HepG2 (cell line): Measurements from ENCODE around the gene AP3D1. TPM values are rescaled to one million over a fixed set of nuclear protein-coding genes. Genes with fewer than 3 reads are reported as not detected.

Experiments
- ATAC-seq: fragments of 200-7000 bp; cut with Tn5 transposase; 3 replicates; pipeline ENCODE4 v1.9.1; 2020; ENCODE audit warnings: mild to moderate bottlenecking, moderate library complexity
- BruUV-seq: library from RNA; stranded (reverse); fragments of 400-500 nt; replicated peaks from 2 replicates; lab custom pipeline; 2021; lab: Mats Ljungman, UMichigan
- CTCF ChIA-PET: fragments of 300-600 bp; formaldehyde crosslinking; extraction: SDS; loops from one replicate; lab custom pipeline; 2021; ENCODE audit warnings: low total read pairs, inconsistent platforms, low intra/inter-chr PET ratio; lab: Yijun Ruan, JAX
- POLR2A ChIA-PET: fragments of 350-600 bp; sonication (Branson Sonifier 250); formaldehyde crosslinking; loops from one replicate; lab custom pipeline; 2020; ENCODE audit warnings: antibody characterized with exemption, inconsistent platforms; lab: Yijun Ruan, JAX
- DNase-seq: peaks from one replicate; pipeline ENCODE4 v3.0.0-alpha.2; 2015; ENCODE audit warnings: low spot score
- FAIRE-seq: peaks from 3 replicates; lab custom pipeline; 2011; peaks lifted over from hg19 to GRCh38; lab: Jason Lieb, UNC
- H2AFZ ChIP-seq: one replicate; pipeline ENCODE4 v1.6.1; 2011; ENCODE audit warnings: low read length, inconsistent platforms
- H3K27ac ChIP-seq: fragments of 300-600 bp; 3 replicates; pipeline ENCODE4 v1.8.0; 2011; ENCODE audit warnings: mixed run types, mild to moderate bottlenecking, mixed read lengths, low read length, inconsistent platforms; ENCODE audit not compliant: insufficient read depth; ENCODE audit errors: extremely low read length
- H3K27me3 ChIP-seq, 2 experiments: fragments of 200-600 bp in 1 of 2; 2 replicates in 1 of 2; 3 replicates in 1 of 2; pipeline versions ENCODE4 v1.6.0 to v1.8.0; 2011; ENCODE audit warnings: low read length in 2 of 2, mild to moderate bottlenecking in 2 of 2, moderate library complexity in 2 of 2, inconsistent platforms in 1 of 2; ENCODE audit not compliant: insufficient read depth in 2 of 2, control insufficient read depth in 1 of 2
- H3K36me3 ChIP-seq, 2 experiments: fragments of 200-600 bp in 1 of 2; replicated peaks in 1 of 2; 2 replicates in 1 of 2; 3 replicates in 1 of 2; pipeline versions ENCODE4 v1.5.1 to v1.8.0; 2011; ENCODE audit warnings: low read length in 2 of 2, inconsistent platforms in 1 of 2; ENCODE audit not compliant: insufficient read depth in 2 of 2, control insufficient read depth in 1 of 2
- H3K4me1 ChIP-seq: 2 replicates; pipeline ENCODE4 v1.5.1; 2012; ENCODE audit warnings: low read length, inconsistent platforms; ENCODE audit not compliant: insufficient read depth
- H3K4me2 ChIP-seq: 2 replicates; pipeline ENCODE4 v1.6.0; 2011; ENCODE audit warnings: low read depth, low read length, inconsistent platforms
- H3K4me3 ChIP-seq, 3 experiments: fragments of 200-600 bp in 1 of 3; sonication (generic), shearing (Covaris generic) in 1 of 3; replicated peaks in 1 of 3; 2 replicates each; pipeline ENCODE4 v1.5.1; 2011 to 2016; ENCODE audit warnings: low read length in 3 of 3, inconsistent platforms in 2 of 3, low read depth in 2 of 3, mild to moderate bottlenecking in 2 of 3, control low read depth in 1 of 3, mixed read lengths in 1 of 3; ENCODE audit not compliant: insufficient read depth in 1 of 3
- H3K79me2 ChIP-seq: one replicate; pipeline ENCODE4 v1.6.1; 2011; ENCODE audit warnings: low read length, inconsistent platforms; ENCODE audit not compliant: insufficient read depth
- H3K9ac ChIP-seq: 2 replicates; pipeline ENCODE4 v1.6.0; 2011; ENCODE audit warnings: mild to moderate bottlenecking, low read depth, low read length, inconsistent platforms; ENCODE audit not compliant: insufficient read depth
- H3K9me3 ChIP-seq: 2 replicates; pipeline ENCODE4 v1.5.1; 2012; ENCODE audit warnings: mild to moderate bottlenecking, low read length
- H4K20me1 ChIP-seq: 2 replicates; pipeline ENCODE4 v1.6.0; 2011; ENCODE audit warnings: inconsistent platforms, mild to moderate bottlenecking, low read length, moderate library complexity; ENCODE audit not compliant: insufficient read depth
- ATF6 ChIP-seq: sonication (generic); formaldehyde crosslinking; conservative IDR thresholded peaks from 2 replicates; pipeline ENCODE4 v1.4.0; 2020; ENCODE audit warnings: missing genetic modification reagents
- BORCS8-MEF2B ChIP-seq: sonication (generic); formaldehyde crosslinking; IDR thresholded peaks from 2 replicates; pipeline ENCODE4 v1.8.0; 2022; ENCODE audit warnings: mild to moderate bottlenecking, missing genetic modification reagents
- DBP ChIP-seq: sonication (generic); formaldehyde crosslinking; IDR thresholded peaks from 2 replicates; pipeline ENCODE4 v1.4.0; 2020; ENCODE audit warnings: missing genetic modification reagents; ENCODE audit errors: not compliant biosample characterization
- DMAP1 ChIP-seq: IDR thresholded peaks from 2 replicates; pipeline ENCODE4 v1.6.1; 2016
- GATAD2A ChIP-seq: IDR thresholded peaks from 2 replicates; pipeline ENCODE4 v1.6.1; 2016
- GLMP ChIP-seq: sonication (generic); formaldehyde crosslinking; IDR thresholded peaks from 2 replicates; pipeline ENCODE4 v1.9.0; 2021; ENCODE audit warnings: missing genetic modification reagents, mild to moderate bottlenecking, borderline replicate concordance
- HINFP ChIP-seq: sonication (generic); formaldehyde crosslinking; IDR thresholded peaks from 2 replicates; pipeline ENCODE4 v1.4.0; 2020; ENCODE audit warnings: low read depth, mild to moderate bottlenecking, missing genetic modification reagents
- RELA ChIP-seq: sonication (generic); formaldehyde crosslinking; IDR thresholded peaks from 2 replicates; pipeline ENCODE4 v1.4.0; 2020; ENCODE audit warnings: missing genetic modification reagents
- SRSF9 ChIP-seq: fragments of 200-400 bp; formaldehyde crosslinking; IDR thresholded peaks from 2 replicates; pipeline ENCODE4 v1.6.1; 2018; ENCODE audit warnings: borderline replicate concordance, mild to moderate bottlenecking, low read depth, low read length; ENCODE audit not compliant: insufficient read depth, poor library complexity, severe bottlenecking
- TAF15 ChIP-seq: fragments of 200-400 bp; formaldehyde crosslinking; IDR thresholded peaks from one replicate; pipeline ENCODE4 v1.6.1; 2018; ENCODE audit warnings: mild to moderate bottlenecking, low read depth, low read length; ENCODE audit not compliant: poor library complexity, severe bottlenecking
- TP53 ChIP-seq: sonication (generic); formaldehyde crosslinking; conservative IDR thresholded peaks from 2 replicates; pipeline ENCODE4 v1.4.0; 2020; ENCODE audit warnings: missing genetic modification reagents
- ZBED4 ChIP-seq: sonication (generic); formaldehyde crosslinking; IDR thresholded peaks from 2 replicates; pipeline ENCODE4 v1.4.0; 2020; ENCODE audit warnings: missing genetic modification reagents, borderline replicate concordance
- ZBTB38 ChIP-seq: sonication (generic); formaldehyde crosslinking; IDR thresholded peaks from 2 replicates; pipeline ENCODE4 v1.5.1; 2020; ENCODE audit warnings: mild to moderate bottlenecking, missing genetic modification reagents
- ZSCAN29 ChIP-seq: sonication (generic); formaldehyde crosslinking; conservative IDR thresholded peaks from 2 replicates; pipeline ENCODE4 v1.4.0; 2020; ENCODE audit warnings: mild to moderate bottlenecking, missing genetic modification reagents
- WGBS: methylation state at CpG from one replicate; pipeline ENCODE4 v1.1.6; 2017; ENCODE audit warnings: low lambda C conversion rate; 5-methylcytosine and 5-hydroxymethylcytosine counted together
- in situ Hi-C: cut with HindIII; loops from 2 replicates; pipeline ENCODE4 v1.10.0; 2017; ENCODE audit warnings: low pct_unique_long_range_greater_than_20kb; ENCODE audit not compliant: extremely low pct_ligation_motif_present
- intact Hi-C: fragments of 100-400 bp; cut with micrococcal nuclease; formaldehyde crosslinking; loops from one replicate; pipeline ENCODE4 v1.10.0; 2022; ENCODE audit not compliant: unreplicated experiment
- polyA plus RNA-seq, 8 experiments: library from polyadenylated mRNA; depleted of rRNA in 3 of 8; stranded (reverse) in 7 of 8; unstranded in 1 of 8; fragments of >200 nt; fragmentation: Illumina TruSeq in 4 of 8; extraction: Trizol in 4 of 8; gene quantifications; 2 replicates each; pipeline versions ENCODE4 v1.2.1 to v1.2.3, GENCODE V29; 2011 to 2016; ENCODE audit warnings: low read depth in 4 of 8, missing spikeins in 1 of 8, mixed read lengths in 1 of 8; ENCODE audit not compliant: insufficient read depth in 1 of 8
- total RNA-seq, 5 experiments: library from RNA; depleted of rRNA; stranded (reverse); fragments of >200 nt; fragmentation: Illumina TruSeq; extraction: Trizol; gene quantifications; 2 replicates each; pipeline ENCODE4 v1.2.3, GENCODE V29; 2016; ENCODE audit warnings: low read depth in 1 of 5

The AP3D1 gene
- total and polyA plus RNA-seq, 2 of the 13 experiments (the other 11 are each of a cell fraction or from before 2014, with no cell fraction given): 68.0 to 82.6 TPM

- ATAC-seq (peak; percentile 39), DNase-seq (peak; percentile 79), FAIRE-seq (no peak)
- H3K4me1 ChIP-seq: peaks cover 25% of the 10 kb centered on the region
- in situ Hi-C loops: no loop called here
- H4K20me1 ChIP-seq: no peaks in the 10 kb centered on the region
- peak within 1 kb of the TSS; percentile 99 for H3K4me2 ChIP-seq
- no peaks in the 10 kb centered on the region for H3K9me3 ChIP-seq
- peak within 1 kb of the TSS; percentile 77 for H3K9ac ChIP-seq
- ChIA-PET POLR2A (no interaction called here), CTCF (no interaction called here)
- BruUV-seq: no TSS peak
- H2AFZ ChIP-seq: no peak within 1 kb of the TSS
- H3K79me2 ChIP-seq: peaks cover 7% of the 10 kb centered on the region
- under 1% methylated on average over 41 of the region's 56 CpGs for WGBS
- H3K27me3 ChIP-seq: no peaks in the 10 kb centered on the region
- H3K4me3 ChIP-seq: peak within 1 kb of the TSS; percentile 73 to 86 (median 81)
- peak within 1 kb of the TSS; percentile 83 for H3K27ac ChIP-seq
- peaks cover 8 to 16% of the 10 kb centered on the region in 2 experiments; a peak in 4 of 5 replicates for H3K36me3 ChIP-seq
- intact Hi-C loops: no loop called here
- TF ChIP-seq SRSF9 (no peak), TP53 (CRISPR knock-in tag) (no peak), ZBTB38 (CRISPR knock-in tag) (peak; percentile 98), RELA (no peak), ATF6 (0 out of 2 replicates have a peak, but pooled peaks have one; percentile 81), TAF15 (peak; percentile 73), DMAP1 (peak; percentile 79; the same call in 1 of the 2 replicates), BORCS8-MEF2B (CRISPR knock-in tag) (peak; percentile 94), HINFP (CRISPR knock-in tag) (peak; percentile 60; the same call in 1 of the 2 replicates), GLMP (CRISPR knock-in tag) (no peak), ZBED4 (CRISPR knock-in tag) (no peak), ZSCAN29 (CRISPR knock-in tag) (peak; percentile 61), DBP (peak; percentile 23), GATAD2A (CRISPR knock-in tag) (peak; percentile 18; the same call in 1 of the 2 replicates)
Measured at GRCh38 chr19:2096034-2096479, 55.3 kb downstream of the AP3D1 start, which contains the start of gene MOB3A. Gene MOB3A (minus strand): TSS chr19:2096326. CDS start chr19:2078560, 17,766 bp downstream.
